Lower lobe of right lung (tissue), 2 donors: ENCODE measurements around the gene ST3GAL5. TPM values are rescaled to one million over a fixed set of nuclear protein-coding genes. Genes with fewer than 3 reads are reported as not detected.
A peak's percentile ranks its signal among the peaks of the same experiment; 100 is the strongest.

Experiments
- ATAC-seq, 2 donors: fragments of 200-7000 bp; cut with Tn5 transposase; one replicate each; pipeline ENCODE4 v1.9.1; 2020 to 2022; ENCODE audit warnings: mild to moderate bottlenecking in 2 of 2, moderate library complexity in 2 of 2
- DNase-seq: peaks from one replicate; pipeline ENCODE4 v3.0.0-alpha.2; 2020
- H3K27ac ChIP-seq: fragments of 200-600 bp; one replicate; pipeline ENCODE4 v1.8.0; 2022
- H3K27me3 ChIP-seq: fragments of 200-600 bp; one replicate; pipeline ENCODE4 v1.8.0; 2022; ENCODE audit warnings: low read depth
- H3K36me3 ChIP-seq: fragments of 200-600 bp; one replicate; pipeline ENCODE4 v1.8.0; 2022; ENCODE audit warnings: mild to moderate bottlenecking
- H3K4me1 ChIP-seq: fragments of 200-600 bp; one replicate; pipeline ENCODE4 v1.8.0; 2022
- H3K4me3 ChIP-seq: fragments of 200-600 bp; one replicate; pipeline ENCODE4 v1.8.0; 2022; ENCODE audit warnings: mild to moderate bottlenecking
- H3K9me3 ChIP-seq: fragments of 200-600 bp; one replicate; pipeline ENCODE4 v1.8.0; 2022
- intact Hi-C: fragments of 100-400 bp; cut with DNase I; formaldehyde crosslinking; loops from one replicate; pipeline ENCODE4 v1.11.0; 2022
- total RNA-seq: library from RNA; stranded (reverse); fragmentation: NEBNext Ultra II Directional; extraction: Animal tissue kit (Norgen Biotek cat#: 25700); gene quantifications from one replicate; pipeline ENCODE4 v1.2.1, GENCODE V29; 2021
- TF ChIP-seq, protein P1 (sequence below): fragments of 200-600 bp; IDR thresholded peaks from one replicate; pipeline ENCODE4 v1.8.0; 2022; ENCODE audit warnings: antibody characterized with exemption, mild to moderate bottlenecking
- donor health status: DM: no; HTN: yes; CAD: no; lungs with severe emphysema.

The ST3GAL5 gene
- total RNA-seq, 1 donor from 2014 or later = 72.4 TPM

DNA sequence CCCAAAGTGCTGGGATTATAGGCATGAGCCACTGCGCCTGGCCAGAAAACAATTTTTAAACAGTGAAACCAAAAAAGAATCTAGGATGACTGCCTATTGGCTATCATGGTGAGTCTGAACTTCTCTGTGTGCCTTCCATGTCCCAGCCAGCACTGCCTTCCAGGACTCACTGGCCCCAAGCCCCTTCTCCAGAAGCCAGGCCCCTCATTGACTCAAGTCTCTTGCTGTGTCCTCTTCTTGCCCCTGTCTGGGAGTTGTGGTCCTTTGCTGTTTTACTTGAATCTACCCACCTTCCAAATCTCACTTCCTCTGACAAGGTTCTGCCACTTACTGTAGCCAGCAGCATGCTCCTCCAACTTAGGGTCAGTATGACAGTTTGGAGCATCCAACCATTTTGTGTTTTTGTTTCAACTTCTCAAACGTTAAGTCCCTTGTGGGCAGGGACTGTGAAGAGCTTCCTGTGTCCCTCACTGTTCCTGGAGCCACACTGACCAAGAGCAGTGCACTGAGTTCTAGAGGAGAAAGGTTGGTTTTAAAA lies 41.7 kb downstream of the ST3GAL5 start:
- H3K9me3 ChIP-seq = peaks cover 4% of the 10 kb centered on the region
- H3K27ac ChIP-seq = no peak overlapping the region
- ATAC-seq = no peak
- DNase-seq = no peak
- H3K4me1 ChIP-seq = no peaks in the 10 kb centered on the region
- TF ChIP-seq, protein P1, sequence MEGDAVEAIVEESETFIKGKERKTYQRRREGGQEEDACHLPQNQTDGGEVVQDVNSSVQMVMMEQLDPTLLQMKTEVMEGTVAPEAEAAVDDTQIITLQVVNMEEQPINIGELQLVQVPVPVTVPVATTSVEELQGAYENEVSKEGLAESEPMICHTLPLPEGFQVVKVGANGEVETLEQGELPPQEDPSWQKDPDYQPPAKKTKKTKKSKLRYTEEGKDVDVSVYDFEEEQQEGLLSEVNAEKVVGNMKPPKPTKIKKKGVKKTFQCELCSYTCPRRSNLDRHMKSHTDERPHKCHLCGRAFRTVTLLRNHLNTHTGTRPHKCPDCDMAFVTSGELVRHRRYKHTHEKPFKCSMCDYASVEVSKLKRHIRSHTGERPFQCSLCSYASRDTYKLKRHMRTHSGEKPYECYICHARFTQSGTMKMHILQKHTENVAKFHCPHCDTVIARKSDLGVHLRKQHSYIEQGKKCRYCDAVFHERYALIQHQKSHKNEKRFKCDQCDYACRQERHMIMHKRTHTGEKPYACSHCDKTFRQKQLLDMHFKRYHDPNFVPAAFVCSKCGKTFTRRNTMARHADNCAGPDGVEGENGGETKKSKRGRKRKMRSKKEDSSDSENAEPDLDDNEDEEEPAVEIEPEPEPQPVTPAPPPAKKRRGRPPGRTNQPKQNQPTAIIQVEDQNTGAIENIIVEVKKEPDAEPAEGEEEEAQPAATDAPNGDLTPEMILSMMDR = no peak
- intact Hi-C loops = no loop called here
- no peak overlapping the region for H3K4me3 ChIP-seq
- peaks cover 90% of the 10 kb centered on the region for H3K36me3 ChIP-seq
- no peaks in the 10 kb centered on the region for H3K27me3 ChIP-seq

DNA sequence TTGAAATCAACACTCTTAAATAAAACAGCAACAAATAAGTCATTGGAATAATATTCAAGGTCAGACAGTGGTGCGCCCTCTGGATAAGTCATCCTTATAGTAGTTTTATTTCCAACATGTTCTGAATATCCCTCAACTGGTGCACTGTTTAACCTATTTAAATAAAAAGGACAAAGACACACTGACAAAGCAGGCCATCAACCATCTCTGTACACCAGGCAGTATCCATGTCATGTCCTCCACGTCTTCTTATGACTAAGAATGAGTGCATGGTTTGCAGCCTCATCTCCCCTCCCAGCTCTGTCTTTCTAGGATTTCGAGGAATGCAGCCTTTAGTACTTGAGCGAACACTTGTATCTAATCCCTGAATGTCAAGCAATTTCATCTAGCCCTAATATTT lies 42.4 kb downstream of the ST3GAL5 start:
- intact Hi-C loops = no loop called here
- Histone ChIP-seq H3K4me3 (no peak overlapping the region), H3K36me3 (peaks cover 88% of the 10 kb centered on the region), H3K9me3 (peaks cover 4% of the 10 kb centered on the region), H3K4me1 (no peaks in the 10 kb centered on the region), H3K27ac (no peak overlapping the region), H3K27me3 (no peaks in the 10 kb centered on the region)
- no peak for ATAC-seq
- TF ChIP-seq, protein P1 = no peak
- DNase-seq = no peak

DNA sequence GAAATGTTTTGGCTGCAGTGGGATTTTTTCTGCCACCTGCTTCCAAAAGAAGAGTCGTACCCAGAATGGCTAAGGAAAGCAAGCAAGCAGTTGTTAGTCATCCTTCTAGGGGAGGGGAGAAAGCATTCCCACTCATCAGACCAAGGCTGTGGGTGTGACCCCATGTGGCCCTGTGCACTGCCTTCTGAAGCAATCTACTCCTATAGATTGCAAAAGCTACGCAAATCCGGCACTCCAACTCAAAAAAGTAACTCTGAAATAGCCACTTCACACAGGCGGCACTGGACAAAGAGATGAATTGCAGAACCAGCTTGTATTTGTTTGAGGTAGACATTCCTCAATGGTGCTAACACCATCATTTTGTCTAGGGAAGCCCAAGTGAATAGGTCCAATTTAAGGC lies 44.3 kb downstream of the ST3GAL5 start:
- peaks cover 86% of the 10 kb centered on the region for H3K36me3 ChIP-seq
- intact Hi-C loops = no loop called here
- H3K4me3 ChIP-seq = no peak overlapping the region
- peak; percentile 48 for ATAC-seq
- TF ChIP-seq, protein P1 = no peak
- H3K27me3 ChIP-seq = no peaks in the 10 kb centered on the region
- H3K9me3 ChIP-seq = peaks cover 4% of the 10 kb centered on the region
- DNase-seq = no peak
- no peak overlapping the region for H3K27ac ChIP-seq
- H3K4me1 ChIP-seq = no peaks in the 10 kb centered on the region

DNA sequence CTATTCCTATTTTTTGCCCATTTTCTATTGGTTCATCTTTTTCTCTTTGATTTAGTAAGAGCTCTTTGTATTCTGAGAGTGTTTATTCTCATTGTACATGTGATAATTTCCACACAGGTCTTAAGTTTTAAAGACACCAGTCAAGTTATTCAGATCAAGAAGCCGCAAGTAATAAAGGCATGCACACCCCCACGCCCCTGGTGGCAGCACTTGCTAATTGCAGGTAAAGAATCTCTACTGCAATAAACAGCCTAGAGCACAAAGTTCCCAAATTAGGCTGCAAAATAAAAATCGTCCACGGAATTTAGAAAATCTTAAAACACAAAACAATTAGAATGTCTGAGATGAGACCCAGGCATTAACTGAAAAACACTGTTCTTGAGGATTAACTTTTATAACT lies 45.2 kb downstream of the ST3GAL5 start:
- Histone ChIP-seq H3K27ac (no peak overlapping the region), H3K27me3 (no peaks in the 10 kb centered on the region), H3K9me3 (peaks cover 4% of the 10 kb centered on the region), H3K4me1 (no peaks in the 10 kb centered on the region), H3K36me3 (peaks cover 85% of the 10 kb centered on the region), H3K4me3 (no peak overlapping the region)
- DNase-seq = no peak
- intact Hi-C loops = no loop called here
- no peak for ATAC-seq
- TF ChIP-seq, protein P1 = peak; percentile 50

DNA sequence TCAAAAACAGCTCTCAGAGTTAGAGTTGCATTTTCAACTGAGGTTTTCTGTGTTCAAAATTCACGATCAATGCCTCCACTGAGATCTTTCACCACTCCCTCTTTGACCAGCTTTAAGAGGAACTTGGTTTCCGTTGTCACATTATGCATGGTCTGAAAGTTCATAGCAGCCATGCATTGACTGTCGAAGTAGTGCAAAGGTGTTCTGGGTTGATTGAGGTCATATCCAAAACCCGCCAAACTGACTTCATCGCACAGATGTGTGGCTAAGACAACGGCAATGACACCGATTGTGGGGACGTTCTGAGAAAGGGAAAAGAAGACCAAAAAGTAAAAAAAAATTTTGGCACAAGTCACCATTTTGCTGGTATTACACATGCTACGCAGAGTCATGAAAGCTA lies 48.7 kb downstream of the ST3GAL5 start:
- no peak for DNase-seq
- Histone ChIP-seq H3K27ac (no peak overlapping the region), H3K4me1 (no peaks in the 10 kb centered on the region), H3K9me3 (peaks cover 4% of the 10 kb centered on the region), H3K27me3 (no peaks in the 10 kb centered on the region), H3K36me3 (peaks cover 54% of the 10 kb centered on the region), H3K4me3 (no peak overlapping the region)
- intact Hi-C loops = no loop called here
- TF ChIP-seq, protein P1 = no peak
- no peak for ATAC-seq
